Measurements from ENCODE around the gene THTPA.

THTPA gene

GRCh38 chr14:23563473-23564180 lies 7.6 kb downstream of the THTPA start:
- peaks cover 48% of the 10 kb centered on the region for H3K4me1 Mint-ChIP-seq
- CTCF ChIA-PET = interaction anchor here (0.5 to 15.2 kb wide), 6 partner anchors 8 to 680 kb away, joined by 3 to 238 read pairs (median 4); partner anchors contain the start of gene ZFHX2
- H3K36me3 Mint-ChIP-seq = peaks cover 59% of the 10 kb centered on the region
- H3K4me3 Mint-ChIP-seq = no peak overlapping the region
- H3K9me3 Mint-ChIP-seq = no peaks in the 10 kb centered on the region
- no peak for DNase-seq
- peaks cover 5% of the 10 kb centered on the region for H3K27me3 Mint-ChIP-seq
- no peak overlapping the region for H3K27ac Mint-ChIP-seq

GRCh38 chr14:23564181-23564812 lies 8.2 kb downstream of the THTPA start:
- Mint-ChIP-seq H3K4me1 (peaks cover 55% of the 10 kb centered on the region), H3K4me3 (no peak overlapping the region), H3K9me3 (no peaks in the 10 kb centered on the region), H3K36me3 (peaks cover 53% of the 10 kb centered on the region), H3K27me3 (peaks cover 5% of the 10 kb centered on the region), H3K27ac (no peak overlapping the region)
- CTCF ChIA-PET = interaction anchor here (15.2 kb wide), 1 partner anchor 84 kb away, joined by 238 read pairs; no protein-coding TSS in a partner anchor
- no peak for DNase-seq

GRCh38 chr14:23564876-23565275 lies 8.8 kb downstream of the THTPA start:
- peaks cover 5% of the 10 kb centered on the region for H3K27me3 Mint-ChIP-seq
- H3K4me1 Mint-ChIP-seq = peaks cover 57% of the 10 kb centered on the region
- DNase-seq = no peak
- H3K4me3 Mint-ChIP-seq = peak overlapping the region; percentile 26
- no peaks in the 10 kb centered on the region for H3K9me3 Mint-ChIP-seq
- H3K27ac Mint-ChIP-seq = no peak overlapping the region
- H3K36me3 Mint-ChIP-seq = peaks cover 51% of the 10 kb centered on the region
- CTCF ChIA-PET = interaction anchor here (15.2 kb wide), 1 partner anchor 85 kb away, joined by 238 read pairs; no protein-coding TSS in a partner anchor

GRCh38 chr14:23565626-23566025 lies 9.6 kb downstream of the THTPA start:
- Mint-ChIP-seq H3K4me3 (peak overlapping the region; percentile 23), H3K27me3 (peaks cover 6% of the 10 kb centered on the region), H3K9me3 (no peaks in the 10 kb centered on the region), H3K4me1 (peaks cover 55% of the 10 kb centered on the region), H3K27ac (no peak overlapping the region), H3K36me3 (peaks cover 46% of the 10 kb centered on the region)
- CTCF ChIA-PET = interaction anchor here (15.2 kb wide), 1 partner anchor 86 kb away, joined by 238 read pairs; no protein-coding TSS in a partner anchor
- DNase-seq = no peak

- peaks cover 42% of the 10 kb centered on the region for H3K36me3 Mint-ChIP-seq
- peak overlapping the region; percentile 100 for H3K4me3 Mint-ChIP-seq
- H3K4me1 Mint-ChIP-seq = peaks cover 55% of the 10 kb centered on the region
- CTCF ChIA-PET = interaction anchor here (1.1 to 15.2 kb wide), 4 partner anchors 8 to 186 kb away, joined by 4 to 238 read pairs (median 6); no protein-coding TSS in a partner anchor
- H3K9me3 Mint-ChIP-seq = no peaks in the 10 kb centered on the region
- no peak for DNase-seq
- H3K27me3 Mint-ChIP-seq = peaks cover 8% of the 10 kb centered on the region
- peak overlapping the region; percentile 97 for H3K27ac Mint-ChIP-seq
Measured at GRCh38 chr14:23566112-23566777, 10.2 kb downstream of the THTPA start.

GRCh38 chr14:23566778-23567185 lies 10.7 kb downstream of the THTPA start:
- DNase-seq = no peak
- peaks cover 52% of the 10 kb centered on the region for H3K4me1 Mint-ChIP-seq
- CTCF ChIA-PET = interaction anchor here (1.1 to 15.2 kb wide), 5 partner anchors 9 to 187 kb away, joined by 3 to 238 read pairs (median 5); no protein-coding TSS in a partner anchor
- H3K36me3 Mint-ChIP-seq = peaks cover 37% of the 10 kb centered on the region
- H3K4me3 Mint-ChIP-seq = peak overlapping the region; percentile 100
- H3K9me3 Mint-ChIP-seq = no peaks in the 10 kb centered on the region
- peaks cover 12% of the 10 kb centered on the region for H3K27me3 Mint-ChIP-seq
- H3K27ac Mint-ChIP-seq = peak overlapping the region; percentile 97

- peak within 1 kb of the TSS; percentile 100 for H3K4me3 Mint-ChIP-seq
- DNase-seq = peak; percentile 94
- H3K36me3 Mint-ChIP-seq = peaks cover 34% of the 10 kb centered on the region
- H3K27ac Mint-ChIP-seq = peak within 1 kb of the TSS; percentile 97
- no peaks in the 10 kb centered on the region for H3K9me3 Mint-ChIP-seq
- H3K4me1 Mint-ChIP-seq = peaks cover 55% of the 10 kb centered on the region
- CTCF ChIA-PET = interaction anchor here (1.1 to 15.2 kb wide), 8 partner anchors 8 to 187 kb away, joined by 3 to 238 read pairs (median 5); partner anchors contain the start of gene THTPA
- peaks cover 18% of the 10 kb centered on the region for H3K27me3 Mint-ChIP-seq
Measured at GRCh38 chr14:23567186-23568020, 11.3 kb downstream of the THTPA start, which contains the start of gene AP1G2. Gene AP1G2, minus strand, starts transcription at chr14:23567791. Its CDS starts 477 bp downstream, at chr14:23567314.

- no peak for DNase-seq
- H3K4me1 Mint-ChIP-seq = peaks cover 58% of the 10 kb centered on the region
- CTCF ChIA-PET = interaction anchor here (0.6 to 15.2 kb wide), 7 partner anchors 8 to 987 kb away, joined by 3 to 238 read pairs (median 5); partner anchors contain the start of gene THTPA
- H3K4me3 Mint-ChIP-seq = peak overlapping the region; percentile 100
- peaks cover 29% of the 10 kb centered on the region for H3K36me3 Mint-ChIP-seq
- H3K9me3 Mint-ChIP-seq = no peaks in the 10 kb centered on the region
- peak overlapping the region; percentile 97 for H3K27ac Mint-ChIP-seq
- H3K27me3 Mint-ChIP-seq = peaks cover 25% of the 10 kb centered on the region
Measured at GRCh38 chr14:23568021-23568599, 12.0 kb downstream of the THTPA start.

GRCh38 chr14:23568600-23569331 lies 12.7 kb downstream of the THTPA start:
- H3K9me3 Mint-ChIP-seq = no peaks in the 10 kb centered on the region
- peak; percentile 42 for DNase-seq
- CTCF ChIA-PET = interaction anchor here (0.6 to 15.2 kb wide), 6 partner anchors 9 to 987 kb away, joined by 3 to 238 read pairs (median 5); partner anchors contain the start of gene THTPA

GRCh38 chr14:23569443-23570151 lies 13.5 kb downstream of the THTPA start:
- peak; percentile 40 for DNase-seq
- CTCF ChIA-PET = interaction anchor here (2.0 to 15.2 kb wide), 3 partner anchors 10 to 90 kb away, joined by 5 to 238 read pairs (median 38); no protein-coding TSS in a partner anchor
- no peak overlapping the region for H3K4me3 Mint-ChIP-seq
- peaks cover 22% of the 10 kb centered on the region for H3K36me3 Mint-ChIP-seq
- H3K27me3 Mint-ChIP-seq = peaks cover 34% of the 10 kb centered on the region
- H3K27ac Mint-ChIP-seq = peak overlapping the region; percentile 53
- H3K4me1 Mint-ChIP-seq = peaks cover 58% of the 10 kb centered on the region
- H3K9me3 Mint-ChIP-seq = no peaks in the 10 kb centered on the region

More at GRCh38 chr14:23568600-23569331, 12.7 kb downstream of the THTPA start:
- Mint-ChIP-seq H3K27me3 (peaks cover 32% of the 10 kb centered on the region), H3K4me1 (peaks cover 58% of the 10 kb centered on the region), H3K27ac (peak overlapping the region; percentile 97), H3K4me3 (peak overlapping the region; percentile 100), H3K36me3 (peaks cover 28% of the 10 kb centered on the region)

GRCh38 chr14:23570806-23571483 lies 14.9 kb downstream of the THTPA start:
- Mint-ChIP-seq H3K27me3 (peaks cover 47% of the 10 kb centered on the region), H3K36me3 (peaks cover 12% of the 10 kb centered on the region), H3K9me3 (no peaks in the 10 kb centered on the region), H3K4me3 (no peak overlapping the region), H3K27ac (no peak overlapping the region), H3K4me1 (peaks cover 50% of the 10 kb centered on the region)
- CTCF ChIA-PET = interaction anchor here (0.8 to 5.9 kb wide), 3 partner anchors 8 to 93 kb away, joined by 3 to 38 read pairs (median 3); no protein-coding TSS in a partner anchor
- DNase-seq = no peak

Data from activated naive CD4-positive, alpha-beta T cell treated with anti-CD3 and anti-CD28 coated beads, Interleukin-2, amount 10 ng/mL, durations not matched to agents 7 days and 5 days (primary cell).